GM12878 (cell line): ENCODE data around the gene ZNG1A.
"Not testable (repeated sequence)": the region's sequence is repeated elsewhere in the genome, so short reads cannot be mapped to it uniquely, and the experiment has no call there.

Experiments used
- BRCA1 ChIP-seq: IDR thresholded peaks from 2 replicates; pipeline ENCODE4 v1.6.1; 2011; ENCODE audit warnings: low read depth, low read length, improper control_type of control experiment
- CBFB ChIP-seq: IDR thresholded peaks from 2 replicates; pipeline ENCODE4 v1.6.1; 2016; ENCODE audit warnings: antibody characterized with exemption, low read depth
- EGR1 ChIP-seq, 2 experiments: IDR thresholded peaks; 1 replicate in 1 of 2; 2 replicates in 1 of 2; pipeline ENCODE4 v1.6.1; 2011 to 2012; ENCODE audit warnings: low read depth in 2 of 2, low read length in 2 of 2, borderline replicate concordance in 1 of 2, mild to moderate bottlenecking in 1 of 2, moderate library complexity in 1 of 2
- EZH2 ChIP-seq: IDR thresholded peaks from 2 replicates; pipeline ENCODE4 v1.6.1; 2012; ENCODE audit warnings: low read depth, mild to moderate bottlenecking, control low read depth, inconsistent platforms, low read length, borderline replicate concordance; ENCODE audit not compliant: control insufficient read depth
- POLR2AphosphoS5 ChIP-seq: IDR thresholded peaks from 2 replicates; pipeline ENCODE4 v1.6.1; 2011; ENCODE audit warnings: mild to moderate bottlenecking, low read length, inconsistent platforms
- RCOR1 ChIP-seq: conservative IDR thresholded peaks from 2 replicates; pipeline ENCODE4 v1.6.1; 2012; ENCODE audit warnings: low read depth, low read length, improper control_type of control experiment
- SP1 ChIP-seq: IDR thresholded peaks from one replicate; pipeline ENCODE4 v1.6.1; 2011; ENCODE audit warnings: low read depth, low read length
- YY1 ChIP-seq: IDR thresholded peaks from 2 replicates; pipeline ENCODE4 v1.6.1; 2011; ENCODE audit warnings: low read depth, mild to moderate bottlenecking, low read length
- TF ChIP-seq, protein P1 (sequence below), 3 experiments: IDR thresholded peaks in 2 of 3; conservative IDR thresholded peaks in 1 of 3; 2 replicates each; pipeline ENCODE4 v1.5.1; 2011; ENCODE audit warnings: low read depth in 3 of 3, low read length in 3 of 3, mild to moderate bottlenecking in 3 of 3, control low read depth in 2 of 3, moderate library complexity in 2 of 3, inconsistent platforms in 1 of 3, mixed read lengths in 1 of 3; ENCODE audit not compliant: control insufficient read depth in 2 of 3, insufficient read depth in 1 of 3; ENCODE audit errors: extremely low read depth in 1 of 3
- TF ChIP-seq, protein P2 (sequence below): IDR thresholded peaks from 2 replicates; pipeline ENCODE4 v1.6.1; 2012; ENCODE audit warnings: low read depth, low read length, improper control_type of control experiment

DNA sequence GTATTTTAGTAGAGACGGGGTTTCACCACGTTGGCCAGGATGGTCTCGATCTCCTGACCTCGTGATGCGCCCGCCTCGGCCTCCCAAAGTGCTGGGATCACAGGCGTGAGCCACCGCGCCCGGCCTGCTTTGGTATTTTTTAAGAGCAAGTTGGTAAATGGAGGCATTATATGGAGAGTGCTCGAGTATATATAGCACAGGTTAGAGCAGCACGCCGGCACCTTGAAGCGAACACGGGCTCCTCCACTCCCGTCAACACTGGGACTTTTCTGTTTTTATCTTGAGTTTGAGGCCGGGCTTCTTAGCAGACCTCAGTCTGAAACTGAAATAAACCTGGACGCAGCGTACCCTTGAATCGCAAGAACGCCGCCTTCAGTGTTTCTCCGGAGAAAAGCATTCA is 35.0 kb upstream of the ZNG1A start:
- TF ChIP-seq, protein P1, sequence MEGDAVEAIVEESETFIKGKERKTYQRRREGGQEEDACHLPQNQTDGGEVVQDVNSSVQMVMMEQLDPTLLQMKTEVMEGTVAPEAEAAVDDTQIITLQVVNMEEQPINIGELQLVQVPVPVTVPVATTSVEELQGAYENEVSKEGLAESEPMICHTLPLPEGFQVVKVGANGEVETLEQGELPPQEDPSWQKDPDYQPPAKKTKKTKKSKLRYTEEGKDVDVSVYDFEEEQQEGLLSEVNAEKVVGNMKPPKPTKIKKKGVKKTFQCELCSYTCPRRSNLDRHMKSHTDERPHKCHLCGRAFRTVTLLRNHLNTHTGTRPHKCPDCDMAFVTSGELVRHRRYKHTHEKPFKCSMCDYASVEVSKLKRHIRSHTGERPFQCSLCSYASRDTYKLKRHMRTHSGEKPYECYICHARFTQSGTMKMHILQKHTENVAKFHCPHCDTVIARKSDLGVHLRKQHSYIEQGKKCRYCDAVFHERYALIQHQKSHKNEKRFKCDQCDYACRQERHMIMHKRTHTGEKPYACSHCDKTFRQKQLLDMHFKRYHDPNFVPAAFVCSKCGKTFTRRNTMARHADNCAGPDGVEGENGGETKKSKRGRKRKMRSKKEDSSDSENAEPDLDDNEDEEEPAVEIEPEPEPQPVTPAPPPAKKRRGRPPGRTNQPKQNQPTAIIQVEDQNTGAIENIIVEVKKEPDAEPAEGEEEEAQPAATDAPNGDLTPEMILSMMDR (IDR thresholded peaks at IDR 0.05 in 2 of 3, conservative IDR thresholded peaks at IDR 0.05 in 1 of 3; ENCODE audit: control insufficient read depth in 2 of 3, extremely low read depth in 1 of 3, insufficient read depth in 1 of 3, low read depth in 3 of 3, low read length in 3 of 3), result not testable (repeated sequence)
- TF ChIP-seq, protein P2, sequence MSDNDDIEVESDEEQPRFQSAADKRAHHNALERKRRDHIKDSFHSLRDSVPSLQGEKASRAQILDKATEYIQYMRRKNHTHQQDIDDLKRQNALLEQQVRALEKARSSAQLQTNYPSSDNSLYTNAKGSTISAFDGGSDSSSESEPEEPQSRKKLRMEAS, result not testable (repeated sequence)
- TF ChIP-seq RCOR1; BRCA1; YY1; POLR2AphosphoS5; EZH2; SP1; CBFB; EGR1 (IDR thresholded peaks at IDR 0.05; ENCODE audit: borderline replicate concordance in 1 of 2, low read depth in 2 of 2, low read length in 2 of 2): not testable (repeated sequence)
